Measurements from ENCODE around the gene SPRYD7.
A peak's percentile ranks its signal among the peaks of the same experiment; 100 is the strongest.
"Not testable (repeated sequence)": the region's sequence is repeated elsewhere in the genome, so short reads cannot be mapped to it uniquely, and the experiment has no call there.

SPRYD7 gene

GRCh38 chr13:49932868-49933267 lies 3.3 kb downstream of the SPRYD7 start:
- DNase-seq = no peak

- DNase-seq = no peak
These were observed 4.1 kb downstream of the SPRYD7 start for GRCh38 chr13:49932066-49932465.

- peak; percentile 72 for DNase-seq
These were observed 8.4 kb downstream of the SPRYD7 start for GRCh38 chr13:49927755-49928154.

DNA sequence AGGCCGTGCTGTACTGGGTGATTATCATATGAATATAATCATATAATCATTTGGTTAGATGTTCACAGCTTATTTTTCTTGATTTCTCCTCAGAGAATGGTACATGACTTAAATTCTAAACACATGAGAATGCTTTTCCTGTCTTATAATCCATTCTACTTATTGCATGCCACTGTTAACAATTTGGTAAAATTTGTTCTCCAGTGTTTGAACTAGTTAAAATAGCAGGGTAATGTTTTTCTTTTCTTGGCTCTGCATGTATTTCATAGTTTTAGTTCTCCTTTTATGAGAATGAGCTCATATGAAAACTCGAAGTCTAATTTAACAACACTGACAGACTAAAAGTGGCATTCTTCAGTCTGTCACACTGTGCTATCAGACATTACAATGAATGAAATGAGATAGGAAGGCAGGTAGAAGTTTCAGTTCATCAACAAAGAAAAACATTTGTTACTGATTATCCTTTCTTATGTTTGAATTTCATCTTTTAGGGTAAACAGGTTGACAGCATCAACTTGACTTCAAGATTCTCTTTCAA lies 10.2 kb downstream of the SPRYD7 start:
- peak; percentile 28 for DNase-seq

GRCh38 chr13:49922301-49922700 lies 13.8 kb downstream of the SPRYD7 start:
- no peak for DNase-seq

DNA sequence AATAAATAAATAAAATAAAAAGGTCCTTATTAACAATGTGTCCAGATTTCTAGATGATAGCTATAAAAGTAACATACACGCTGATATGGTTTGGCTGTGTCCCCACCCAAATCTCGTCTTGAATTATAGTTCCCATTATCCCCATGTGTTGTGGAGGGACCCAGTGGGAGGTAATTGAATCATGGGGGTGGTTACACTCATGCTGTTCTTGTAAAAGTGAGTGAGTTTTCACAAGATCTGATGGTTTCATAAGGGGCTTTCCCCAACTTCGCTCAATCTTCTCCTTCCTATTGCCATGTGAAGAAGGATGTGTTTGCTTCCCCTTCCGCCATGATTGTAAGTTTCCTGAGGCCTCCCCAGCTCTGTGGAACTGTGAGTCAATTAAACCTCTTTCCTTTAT lies 15.2 kb downstream of the SPRYD7 start:
- not testable (repeated sequence) for DNase-seq

DNA sequence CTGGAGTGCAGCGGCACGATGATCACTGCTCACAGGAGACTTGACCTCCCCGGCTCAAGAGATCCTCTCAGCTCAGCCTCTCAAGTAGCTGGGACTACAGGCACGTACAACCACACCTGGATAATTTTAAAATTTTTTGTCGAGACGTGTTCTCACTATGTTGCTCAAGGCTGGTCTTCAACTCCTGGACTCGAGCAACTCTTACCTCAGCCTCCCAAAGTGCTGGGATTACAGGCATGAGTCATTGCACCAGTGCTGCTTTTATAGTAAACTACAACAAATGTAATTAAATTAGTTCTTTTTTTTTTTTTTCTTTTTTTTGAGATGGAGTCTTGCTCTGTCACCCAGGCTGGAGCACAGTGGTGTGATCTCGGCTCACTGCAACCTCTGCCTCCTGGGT lies 18.0 kb downstream of the SPRYD7 start:
- DNase-seq = not testable (repeated sequence)

DNA sequence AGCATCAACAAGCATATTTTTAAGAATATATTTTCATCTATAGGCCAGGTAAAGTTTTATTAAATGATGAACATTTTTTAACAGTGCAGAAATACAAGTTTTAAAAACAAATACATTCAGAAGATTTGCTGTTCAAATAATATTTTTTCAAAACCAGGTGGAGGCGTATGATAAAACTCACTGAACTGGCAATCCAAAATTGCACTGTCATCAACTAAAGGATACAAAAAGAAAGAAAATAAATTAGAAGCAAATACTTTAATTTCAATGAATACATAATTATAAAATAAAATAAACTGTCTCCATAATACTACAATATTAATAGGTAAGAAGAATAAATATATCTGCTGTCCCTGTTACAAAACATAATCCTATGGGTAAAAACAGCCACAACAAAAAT lies 21.2 kb downstream of the SPRYD7 start:
- no peak for DNase-seq

DNA sequence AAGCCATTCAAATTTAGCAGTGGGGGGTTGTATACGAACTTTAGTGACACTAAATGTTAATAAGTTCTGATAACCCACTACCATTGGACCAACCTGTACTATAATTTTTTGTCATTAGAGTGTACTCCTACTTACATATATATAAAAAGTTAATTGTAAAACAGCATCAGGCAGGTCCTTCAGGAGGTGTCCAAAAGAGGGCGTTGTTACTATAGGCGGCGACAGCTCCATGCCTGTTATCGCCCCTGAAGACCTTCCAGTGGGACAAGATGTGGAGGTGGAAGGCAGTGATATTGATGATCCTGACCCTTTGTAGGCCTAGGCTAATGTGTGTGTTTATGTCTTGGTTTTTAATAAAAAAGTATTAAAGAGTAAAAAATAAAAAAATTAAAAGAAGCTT lies 27.5 kb downstream of the SPRYD7 start:
- no peak for DNase-seq

- DNase-seq = no peak
These were observed 31.2 kb downstream of the SPRYD7 start for GRCh38 chr13:49904729-49905456.

DNA sequence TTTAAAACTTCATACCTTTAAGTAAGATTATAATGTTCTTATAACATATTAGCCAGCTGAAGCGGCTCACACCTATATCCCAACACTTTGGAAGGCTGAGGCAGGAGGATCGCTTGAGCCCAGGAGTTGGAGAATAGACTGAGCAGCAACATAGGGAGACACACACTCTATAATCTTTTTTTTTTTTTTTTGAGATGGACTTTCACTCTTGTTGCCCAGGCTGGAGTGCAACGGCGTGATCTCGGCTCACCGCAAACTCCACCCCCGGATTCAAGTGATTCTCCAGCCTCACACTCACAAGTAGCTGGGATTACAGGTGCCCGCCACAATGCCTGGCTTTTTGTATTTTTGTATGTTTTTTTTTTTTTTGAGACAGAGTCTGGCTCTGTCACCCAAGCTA lies 37.3 kb downstream of the SPRYD7 start:
- no peak for DNase-seq

DNA sequence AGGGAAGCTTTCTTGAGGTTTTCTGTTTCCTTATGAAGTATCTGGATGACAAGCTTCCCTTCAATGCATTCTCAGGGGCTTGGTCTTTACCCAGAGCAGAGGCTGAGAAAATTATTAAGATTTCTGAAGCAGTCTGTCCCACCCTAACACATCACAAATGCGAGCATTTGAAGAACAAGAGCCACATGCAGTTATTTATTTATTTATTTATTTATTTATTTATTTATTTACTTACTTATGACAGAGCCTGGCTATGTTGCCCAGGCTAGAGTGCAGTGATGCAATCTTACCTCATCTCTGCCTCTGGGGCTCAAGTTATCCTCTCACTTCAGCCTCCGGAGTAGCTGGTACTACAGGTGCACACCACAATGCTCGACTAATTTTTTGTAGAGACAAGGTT lies 38.4 kb downstream of the SPRYD7 start:
- no peak for DNase-seq

- no peak for DNase-seq
These were observed 40.3 kb downstream of the SPRYD7 start for GRCh38 chr13:49895826-49896225.

DNA sequence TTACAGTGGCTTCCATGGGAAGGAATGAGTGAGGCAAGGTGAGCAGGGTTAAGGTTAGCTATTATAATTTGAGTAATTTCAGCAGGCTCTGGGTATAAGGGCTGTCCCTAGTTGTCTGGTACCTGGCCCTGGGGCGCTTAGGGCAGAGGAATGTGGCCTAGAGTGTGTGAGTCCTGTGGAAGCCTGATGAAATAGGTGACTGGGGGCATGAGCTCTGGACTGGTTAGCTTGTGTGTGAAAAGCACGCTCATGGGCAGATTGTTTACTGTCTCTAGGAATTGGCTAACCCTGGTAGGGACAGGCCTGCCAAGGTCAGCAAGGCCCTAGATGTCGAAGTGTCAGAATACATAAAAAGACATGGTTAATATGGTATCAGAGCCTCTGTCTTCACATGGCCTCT lies 42.5 kb downstream of the SPRYD7 start:
- no peak for DNase-seq

GRCh38 chr13:49890376-49890775 lies 45.8 kb downstream of the SPRYD7 start:
- DNase-seq = no peak

DNA sequence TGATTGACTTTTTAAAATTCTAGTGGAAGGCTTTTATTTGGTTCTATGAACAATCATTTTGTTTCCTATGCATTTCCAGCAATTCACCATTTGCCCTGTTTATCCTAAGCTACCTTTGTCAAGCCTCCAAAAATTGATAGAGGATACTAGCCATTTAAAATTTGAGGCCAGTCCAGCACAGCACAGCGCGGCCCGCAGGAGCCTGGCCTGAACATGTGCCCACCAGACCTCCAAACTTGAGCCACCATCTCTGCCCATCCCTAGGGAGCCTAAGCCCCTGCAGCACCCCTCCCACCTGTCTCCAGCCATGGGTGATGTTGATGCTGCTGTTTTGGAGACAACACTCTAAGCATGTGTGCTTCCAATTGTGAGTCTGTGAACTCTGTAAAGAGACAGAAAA lies 57.5 kb downstream of the SPRYD7 start:
- DNase-seq = no peak

DNA sequence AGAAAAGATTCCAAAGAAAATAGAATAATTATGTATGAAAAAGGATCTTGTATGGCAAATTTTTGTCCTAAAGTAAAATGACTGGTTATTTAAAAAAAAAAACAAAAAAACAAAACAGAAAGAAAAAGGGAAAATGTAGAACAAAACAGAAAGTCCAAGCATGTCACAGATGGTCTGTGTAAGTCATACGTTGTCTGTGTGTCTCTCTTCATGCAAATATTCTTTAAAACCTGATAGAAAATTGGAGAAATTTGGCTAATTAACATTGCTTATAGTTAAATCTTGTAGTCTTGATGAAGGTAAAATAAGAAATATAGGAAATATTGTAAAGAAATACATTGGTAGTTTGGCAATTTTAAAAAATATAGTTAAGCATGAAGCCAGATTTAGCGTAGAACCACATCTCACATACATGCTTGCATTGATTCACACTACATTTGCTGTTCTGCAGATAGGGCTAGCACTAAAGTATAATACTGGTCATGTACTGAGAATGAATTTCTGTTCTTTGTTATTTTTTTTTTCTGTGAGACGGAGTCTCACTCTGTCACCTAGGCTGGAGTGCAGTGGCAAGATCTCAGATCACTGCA lies 58.4 kb downstream of the SPRYD7 start:
- no peak for DNase-seq

GRCh38 chr13:49874430-49874829 lies 61.7 kb downstream of the SPRYD7 start:
- DNase-seq = no peak

DNA sequence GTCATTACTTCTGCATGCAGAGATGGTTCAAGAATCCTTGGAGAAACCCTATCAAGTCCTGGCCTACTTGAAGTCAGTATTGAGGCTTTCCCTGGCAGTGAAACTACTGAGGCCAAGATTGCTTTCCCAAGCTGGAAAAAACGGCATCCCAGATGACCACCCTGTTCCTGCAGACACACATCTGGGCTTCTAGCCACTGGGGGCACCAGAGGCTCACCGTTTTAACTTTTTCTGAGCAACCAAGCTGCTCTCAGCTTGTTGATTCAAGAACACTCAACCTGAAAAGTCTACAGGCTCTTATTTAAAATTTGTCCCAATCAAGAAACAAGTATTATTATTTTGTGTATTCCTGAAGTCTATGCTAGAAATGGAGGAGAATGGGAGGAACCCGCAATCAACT lies 66.6 kb downstream of the SPRYD7 start:
- DNase-seq = peak; percentile 6

- DNase-seq = no peak
These were observed 68.3 kb downstream of the SPRYD7 start for GRCh38 chr13:49867834-49868233.

- no peak for DNase-seq
These were observed 70.9 kb downstream of the SPRYD7 start for GRCh38 chr13:49865218-49865617.

- no peak for DNase-seq
These were observed 71.6 kb downstream of the SPRYD7 start for GRCh38 chr13:49864509-49864908.
